ENCODE data around the gene NAPEPLD.
"Not testable (repeated sequence)": the region's sequence is repeated elsewhere in the genome, so short reads cannot be mapped to it uniquely, and the experiment has no call there.

NAPEPLD gene

DNA sequence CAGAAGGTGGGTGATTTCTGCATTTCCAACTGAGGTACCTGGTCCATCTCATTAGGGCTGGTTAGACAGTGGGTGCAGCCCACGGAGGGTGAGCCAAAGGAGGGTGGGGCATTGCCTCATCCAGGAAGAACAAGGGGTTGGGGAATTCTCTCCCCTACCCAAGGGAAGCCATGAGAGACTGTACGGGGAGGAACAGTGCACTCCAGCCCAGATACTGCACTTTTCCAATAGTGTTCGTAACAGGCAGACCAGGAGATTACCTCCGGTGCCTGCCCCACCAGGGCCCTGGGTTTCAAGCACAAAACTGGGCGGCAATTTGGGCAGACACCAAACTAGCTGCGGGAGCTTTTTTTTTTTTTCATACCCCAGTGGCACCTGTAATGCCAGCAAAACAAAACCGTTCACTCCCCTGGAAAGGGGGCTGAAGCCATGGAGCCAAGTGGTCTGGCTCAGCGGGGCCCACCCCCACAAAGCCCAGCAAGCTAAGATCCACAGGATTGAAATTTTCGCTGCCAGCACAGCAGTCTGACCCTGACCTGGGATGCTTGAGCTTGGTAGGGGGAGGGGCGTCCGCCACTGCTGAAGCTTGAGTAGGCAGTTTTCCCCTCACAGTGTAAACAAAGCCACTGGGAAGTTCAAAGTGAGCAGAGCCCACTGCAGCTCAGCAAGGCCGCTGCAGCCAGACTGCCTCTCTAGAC, 42.7 kb downstream of the NAPEPLD start:
- DNase-seq, result no peak

GRCh38 chr7:103101543-103101942, 47.4 kb downstream of the NAPEPLD start:
- no peak for DNase-seq

GRCh38 chr7:103100348-103100747, 48.6 kb downstream of the NAPEPLD start:
- DNase-seq, result no peak

DNA sequence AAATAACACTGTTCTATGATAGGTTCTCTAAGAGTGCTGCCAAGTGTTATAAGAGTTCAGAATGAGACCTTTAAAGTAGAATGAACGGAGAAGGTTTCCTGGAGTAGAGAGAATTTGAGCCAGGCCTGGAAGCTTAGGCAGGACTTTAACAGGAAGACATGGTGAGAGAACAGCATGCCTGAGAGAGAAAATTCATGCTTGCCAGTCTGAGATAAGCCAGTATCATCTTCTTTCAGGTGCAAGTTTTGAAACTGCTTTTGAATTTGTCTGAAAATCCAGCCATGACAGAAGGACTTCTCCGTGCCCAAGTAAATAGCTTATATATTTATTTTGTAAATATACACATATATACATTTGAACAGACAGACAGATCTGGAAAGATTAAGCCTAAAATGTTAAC, 51.9 kb downstream of the NAPEPLD start:
- no peak for DNase-seq

GRCh38 chr7:103095558-103095957, 53.3 kb downstream of the NAPEPLD start:
- not testable (repeated sequence) for DNase-seq

- DNase-seq, result no peak
Observed at GRCh38 chr7:103094102-103094501, 54.8 kb downstream of the NAPEPLD start.

DNA sequence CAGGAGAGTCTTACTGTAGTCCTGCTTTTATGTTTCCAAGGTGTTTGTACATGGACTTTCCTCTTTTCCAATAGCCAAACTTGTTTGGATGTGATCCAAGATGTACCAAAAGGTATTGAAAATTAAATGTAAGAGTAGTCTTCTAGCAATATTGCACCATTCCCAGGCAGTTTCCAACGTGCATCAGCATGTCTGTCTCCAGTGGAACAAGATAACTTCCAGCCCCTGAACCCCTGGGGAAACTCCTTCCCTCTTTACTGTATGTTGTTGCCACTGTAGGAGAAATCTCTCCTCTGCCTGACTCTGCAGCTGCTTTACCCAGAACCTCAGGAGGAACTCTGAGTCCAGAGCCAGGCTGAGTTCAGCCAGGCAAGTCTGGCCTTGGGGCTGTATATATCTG, 55.5 kb downstream of the NAPEPLD start:
- no peak for DNase-seq

DNA sequence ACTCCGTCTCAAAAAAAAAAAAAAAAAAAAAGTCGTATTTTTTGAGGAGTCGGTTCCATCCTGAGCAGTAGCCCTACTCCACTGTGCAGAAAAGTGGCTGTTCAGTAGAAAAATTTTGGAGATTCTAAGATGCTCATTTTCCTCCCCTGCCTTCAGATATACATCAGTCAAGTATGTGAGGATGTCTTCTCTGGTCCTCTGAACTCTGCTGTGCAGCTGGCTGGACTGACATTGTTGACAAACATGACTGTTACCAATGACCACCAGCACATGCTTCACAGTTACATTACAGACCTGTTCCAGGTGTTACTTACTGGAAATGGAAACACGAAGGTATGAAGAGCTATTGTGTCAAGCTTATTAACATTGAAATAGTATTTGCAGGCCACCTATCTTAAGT, 56.6 kb downstream of the NAPEPLD start:
- DNase-seq, result not testable (repeated sequence)

DNA sequence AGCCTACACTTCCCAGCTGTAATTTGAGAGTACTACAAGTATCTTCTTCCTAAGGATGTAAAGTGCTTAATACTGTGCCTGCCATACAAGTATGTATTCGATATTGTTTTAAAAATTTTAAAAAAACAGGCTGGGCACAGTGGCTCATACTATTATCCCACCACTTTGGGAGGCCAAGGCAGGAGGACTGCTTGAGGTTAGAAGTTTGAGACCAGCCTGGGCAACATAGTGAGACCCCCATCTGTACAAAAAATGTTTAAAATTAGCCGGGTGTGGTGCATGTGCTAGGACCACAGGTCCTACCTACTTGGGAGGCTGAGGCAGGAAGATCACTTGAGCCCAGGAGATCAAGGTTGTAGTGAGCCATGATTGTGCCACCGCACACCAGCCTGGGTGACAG, 65.7 kb downstream of the NAPEPLD start:
- DNase-seq, result no peak

GRCh38 chr7:103082497-103082896, 66.4 kb downstream of the NAPEPLD start:
- no peak for DNase-seq

- DNase-seq, result no peak
Observed at GRCh38 chr7:103080923-103081322, 68.0 kb downstream of the NAPEPLD start.

DNA sequence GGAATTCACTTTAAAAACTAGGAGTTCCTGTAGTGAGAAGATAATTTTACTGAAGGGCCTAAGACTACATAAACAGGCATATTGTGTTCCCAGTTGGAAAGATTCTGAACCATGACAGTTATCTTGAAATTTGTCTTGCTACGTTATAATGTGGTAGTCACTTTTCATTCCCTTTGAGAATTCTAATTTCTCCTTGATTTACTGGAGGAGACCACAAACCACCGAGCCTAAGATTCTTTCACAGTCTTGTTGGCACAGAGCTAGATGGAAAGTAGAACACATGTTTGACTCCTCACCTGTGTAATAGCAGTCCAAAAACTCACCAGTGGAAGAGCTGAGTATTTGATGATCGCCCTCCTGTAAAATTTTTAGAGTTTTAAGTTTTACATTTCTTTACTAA, 69.1 kb downstream of the NAPEPLD start:
- DNase-seq, result no peak

DNA sequence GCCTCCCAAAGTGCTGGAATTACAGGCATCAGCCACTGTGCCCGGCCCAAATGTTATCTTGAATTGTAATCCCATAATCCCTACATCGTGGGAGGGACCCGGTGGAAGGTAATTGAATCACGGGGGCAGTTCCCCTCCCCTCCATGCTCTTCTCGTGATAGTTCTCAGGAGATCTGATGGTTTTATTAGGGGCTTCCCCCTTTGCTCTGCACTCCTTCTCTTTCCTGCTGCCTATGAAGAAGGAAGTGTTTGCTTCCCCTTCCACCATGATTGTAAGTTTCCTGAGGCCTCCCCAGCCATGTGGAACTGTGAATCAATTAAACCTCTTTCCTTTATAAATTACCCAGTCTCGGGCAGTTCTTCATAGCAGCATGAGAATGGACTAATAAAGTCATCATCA, 70.7 kb downstream of the NAPEPLD start:
- DNase-seq, result not testable (repeated sequence)

GRCh38 chr7:103077318-103077717, 71.6 kb downstream of the NAPEPLD start:
- DNase-seq, result no peak

GRCh38 chr7:103076764-103077163, 72.1 kb downstream of the NAPEPLD start:
- no peak for DNase-seq

GRCh38 chr7:103075337-103075918, 73.5 kb downstream of the NAPEPLD start:
- peak; percentile 31 for DNase-seq

DNA sequence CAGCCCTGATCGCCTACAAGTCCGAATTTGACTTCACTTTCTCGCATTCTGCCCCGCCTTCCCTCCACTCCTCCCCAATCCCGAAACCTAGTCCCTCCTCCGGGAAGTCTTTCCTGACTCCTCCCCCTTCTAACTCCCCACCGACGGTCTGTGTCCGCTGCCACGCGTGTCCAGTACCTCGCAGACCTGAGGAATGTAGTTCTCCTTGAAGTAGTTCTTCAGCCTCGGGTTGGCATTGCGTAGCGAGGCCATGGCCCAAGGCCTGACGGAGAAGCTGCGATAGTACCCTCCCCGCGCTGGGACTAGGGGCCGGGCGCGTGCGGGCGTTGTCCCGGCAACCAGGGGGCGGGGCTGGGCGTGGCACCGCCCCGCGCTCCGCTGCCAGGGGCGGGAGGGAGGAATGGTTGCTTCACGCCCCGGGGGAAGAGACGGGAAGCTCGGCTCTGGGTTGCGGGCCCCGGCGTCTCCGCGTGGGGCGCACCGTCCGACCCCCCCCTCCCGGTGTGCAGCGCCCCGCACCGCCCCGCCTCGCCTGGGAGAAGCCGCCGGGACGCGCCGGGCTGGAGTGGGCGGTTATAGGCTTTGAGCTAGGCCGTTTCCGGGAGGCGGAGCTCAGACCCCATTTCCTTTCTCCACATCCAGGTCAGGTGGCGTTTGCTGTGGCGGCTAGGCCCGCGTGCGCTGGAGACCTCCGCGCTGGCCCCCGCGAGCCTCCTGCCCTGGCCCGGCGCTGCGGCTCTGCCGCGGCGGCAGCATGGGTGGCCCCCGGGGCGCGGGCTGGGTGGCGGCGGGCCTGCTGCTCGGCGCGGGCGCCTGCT, 74.2 kb downstream of the NAPEPLD start, which contains the start of the genes ARMC10 and FBXL13:
Gene ARMC10 (plus strand): TSS at position 622 of the 818 bp plus-strand sequence. CDS start 133 bp downstream, at position 755.
Gene FBXL13 (minus strand): TSS at position 278 of the 818 bp plus-strand sequence.
- peak; percentile 79 for DNase-seq

- DNase-seq, result no peak
Observed at GRCh38 chr7:103073989-103074518, 74.8 kb downstream of the NAPEPLD start.

DNA sequence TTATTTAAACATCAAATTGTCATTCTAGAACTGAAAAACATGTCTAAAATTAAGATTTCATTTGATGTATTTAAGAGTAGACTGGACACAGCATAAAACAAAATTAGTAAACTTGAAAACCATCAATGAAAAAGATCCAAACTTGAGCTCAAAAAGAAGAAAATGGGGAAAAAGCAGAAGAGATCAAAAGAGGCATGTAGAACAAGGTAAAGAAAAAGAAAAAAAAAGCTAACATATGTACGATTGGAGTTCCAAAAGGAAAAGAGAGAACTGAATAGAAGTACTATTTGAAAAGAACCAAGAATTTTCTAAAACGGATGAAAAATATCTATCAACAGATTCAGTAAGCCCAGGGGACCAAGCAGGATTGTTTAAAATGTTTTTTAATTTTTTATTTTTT, 77.9 kb downstream of the NAPEPLD start:
- no peak for DNase-seq

GRCh38 chr7:103068414-103069403, 80.2 kb downstream of the NAPEPLD start:
- no peak for DNase-seq

- no peak for DNase-seq
Observed at GRCh38 chr7:103065667-103066066, 83.2 kb downstream of the NAPEPLD start.

GRCh38 chr7:103063895-103064294, 85.0 kb downstream of the NAPEPLD start:
- no peak for DNase-seq
